Parathyroid adenoma (tissue), 2 donors: ENCODE measurements around the gene SPATA32.
A peak's percentile ranks its signal among the peaks of the same experiment; 100 is the strongest.

Source experiments
- H2AFZ ChIP-seq: fragments of 300-600 bp; sonication (generic); one replicate; pipeline ENCODE4 v1.7.0; 2017; ENCODE audit warnings: antibody characterized with exemption, mild to moderate bottlenecking
- H3K27ac ChIP-seq: fragments of 300-600 bp; sonication (generic); one replicate; pipeline ENCODE4 v1.7.0; 2017
- H3K27me3 ChIP-seq: fragments of 300-600 bp; sonication (generic); one replicate; pipeline ENCODE4 v1.7.0; 2017; ENCODE audit warnings: low read length; ENCODE audit not compliant: control insufficient read depth, insufficient read depth
- H3K36me3 ChIP-seq: fragments of 300-600 bp; sonication (generic); one replicate; pipeline ENCODE4 v1.7.0; 2017; ENCODE audit warnings: low read length; ENCODE audit not compliant: control insufficient read depth, insufficient read depth
- H3K4me1 ChIP-seq: fragments of 300-600 bp; sonication (generic); one replicate; pipeline ENCODE4 v1.7.0; 2017; ENCODE audit warnings: control low read depth
- H3K4me2 ChIP-seq: fragments of 300-600 bp; sonication (generic); one replicate; pipeline ENCODE4 v1.7.0; 2017; ENCODE audit warnings: low read length
- H3K4me3 ChIP-seq: fragments of 300-600 bp; sonication (generic); one replicate; pipeline ENCODE4 v1.7.0; 2017; ENCODE audit warnings: low read depth, low read length
- H3K79me2 ChIP-seq: fragments of 300-600 bp; sonication (generic); one replicate; pipeline ENCODE4 v1.7.0; 2017; ENCODE audit warnings: control low read depth
- H3K9ac ChIP-seq: fragments of 300-600 bp; sonication (generic); one replicate; pipeline ENCODE4 v1.7.0; 2017; ENCODE audit warnings: mild to moderate bottlenecking
- H3K9me3 ChIP-seq: fragments of 300-600 bp; sonication (generic); one replicate; pipeline ENCODE4 v1.7.0; 2017; ENCODE audit warnings: low read length; ENCODE audit not compliant: control insufficient read depth
- TF ChIP-seq, protein P1 (sequence below): fragments of 300-600 bp; sonication (generic); IDR thresholded peaks from one replicate; pipeline ENCODE4 v1.7.0; 2017; ENCODE audit warnings: antibody characterized with exemption, mild to moderate bottlenecking
- donor health status: primary hyperparathyroidism.

The SPATA32 gene

DNA sequence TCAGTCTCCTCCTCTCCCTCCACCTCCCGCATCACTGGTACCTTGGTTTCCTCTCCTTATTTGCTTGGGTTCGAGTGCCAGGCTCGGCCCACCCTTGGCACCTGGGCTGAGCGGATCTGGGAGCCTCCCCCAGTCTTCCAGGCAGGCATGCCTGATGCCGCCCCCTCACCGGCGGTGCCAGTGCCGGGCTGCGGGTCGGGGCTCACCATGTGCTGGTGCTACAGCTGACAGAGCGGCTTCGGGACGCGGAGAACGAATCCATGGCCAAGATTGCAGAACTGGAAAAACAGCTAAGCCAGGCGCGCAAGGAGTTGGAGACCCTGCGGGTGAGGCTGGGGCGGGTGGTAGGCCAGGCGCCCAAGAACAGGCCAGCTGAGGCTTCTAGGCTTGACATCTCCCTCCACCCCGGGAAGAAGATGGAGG lies 21.0 kb downstream of the SPATA32 start:
- Histone ChIP-seq H3K9me3 (no peaks in the 10 kb centered on the region), H3K4me3 (peak overlapping the region; percentile 64), H3K36me3 (no peaks in the 10 kb centered on the region), H3K27me3 (no peaks in the 10 kb centered on the region), H2AFZ (peak overlapping the region; percentile 93), H3K79me2 (no peaks in the 10 kb centered on the region), H3K4me1 (no peaks in the 10 kb centered on the region), H3K4me2 (peak overlapping the region; percentile 91), H3K27ac (peak overlapping the region; percentile 46), H3K9ac (peak overlapping the region; percentile 23)
- TF ChIP-seq, protein P1, sequence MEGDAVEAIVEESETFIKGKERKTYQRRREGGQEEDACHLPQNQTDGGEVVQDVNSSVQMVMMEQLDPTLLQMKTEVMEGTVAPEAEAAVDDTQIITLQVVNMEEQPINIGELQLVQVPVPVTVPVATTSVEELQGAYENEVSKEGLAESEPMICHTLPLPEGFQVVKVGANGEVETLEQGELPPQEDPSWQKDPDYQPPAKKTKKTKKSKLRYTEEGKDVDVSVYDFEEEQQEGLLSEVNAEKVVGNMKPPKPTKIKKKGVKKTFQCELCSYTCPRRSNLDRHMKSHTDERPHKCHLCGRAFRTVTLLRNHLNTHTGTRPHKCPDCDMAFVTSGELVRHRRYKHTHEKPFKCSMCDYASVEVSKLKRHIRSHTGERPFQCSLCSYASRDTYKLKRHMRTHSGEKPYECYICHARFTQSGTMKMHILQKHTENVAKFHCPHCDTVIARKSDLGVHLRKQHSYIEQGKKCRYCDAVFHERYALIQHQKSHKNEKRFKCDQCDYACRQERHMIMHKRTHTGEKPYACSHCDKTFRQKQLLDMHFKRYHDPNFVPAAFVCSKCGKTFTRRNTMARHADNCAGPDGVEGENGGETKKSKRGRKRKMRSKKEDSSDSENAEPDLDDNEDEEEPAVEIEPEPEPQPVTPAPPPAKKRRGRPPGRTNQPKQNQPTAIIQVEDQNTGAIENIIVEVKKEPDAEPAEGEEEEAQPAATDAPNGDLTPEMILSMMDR, result no peak

DNA sequence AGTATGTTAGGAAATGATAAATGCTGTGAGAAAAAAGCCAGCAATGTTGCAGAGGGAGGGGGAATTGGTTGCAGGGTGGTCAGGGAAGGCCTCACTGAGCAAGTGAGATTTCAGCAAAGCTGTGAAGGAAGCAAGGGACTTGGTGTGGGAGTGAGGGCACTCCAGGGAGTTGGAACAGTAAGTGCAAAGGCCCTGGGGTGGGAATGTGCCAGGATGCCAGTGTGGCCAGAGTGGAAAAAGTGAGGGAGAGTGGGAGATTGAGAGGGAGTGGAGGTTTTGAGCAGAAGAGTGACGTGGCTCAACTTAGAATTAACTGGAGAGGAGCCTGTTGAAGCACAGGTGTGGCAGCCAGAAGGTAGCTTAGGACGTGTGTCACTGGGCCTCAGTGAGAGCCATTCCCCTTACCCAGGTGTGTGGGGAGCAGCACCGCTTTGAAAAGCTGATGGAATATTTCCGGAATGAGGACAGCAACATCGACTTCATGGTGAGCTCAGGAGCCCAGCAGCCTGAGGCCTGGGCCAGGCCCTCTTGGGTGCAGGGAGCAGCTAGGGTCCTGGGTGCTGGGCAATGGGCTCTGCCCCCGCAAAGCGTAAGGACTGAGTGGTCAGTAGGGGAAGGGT lies 23.6 kb downstream of the SPATA32 start:
- Histone ChIP-seq H3K4me2 (no peak overlapping the region), H3K9me3 (no peaks in the 10 kb centered on the region), H3K27me3 (no peaks in the 10 kb centered on the region), H3K79me2 (no peaks in the 10 kb centered on the region), H3K9ac (no peak overlapping the region), H3K4me1 (no peaks in the 10 kb centered on the region), H3K36me3 (no peaks in the 10 kb centered on the region), H2AFZ (no peak overlapping the region), H3K4me3 (no peak overlapping the region), H3K27ac (no peak overlapping the region)
- TF ChIP-seq, protein P1, result no peak

DNA sequence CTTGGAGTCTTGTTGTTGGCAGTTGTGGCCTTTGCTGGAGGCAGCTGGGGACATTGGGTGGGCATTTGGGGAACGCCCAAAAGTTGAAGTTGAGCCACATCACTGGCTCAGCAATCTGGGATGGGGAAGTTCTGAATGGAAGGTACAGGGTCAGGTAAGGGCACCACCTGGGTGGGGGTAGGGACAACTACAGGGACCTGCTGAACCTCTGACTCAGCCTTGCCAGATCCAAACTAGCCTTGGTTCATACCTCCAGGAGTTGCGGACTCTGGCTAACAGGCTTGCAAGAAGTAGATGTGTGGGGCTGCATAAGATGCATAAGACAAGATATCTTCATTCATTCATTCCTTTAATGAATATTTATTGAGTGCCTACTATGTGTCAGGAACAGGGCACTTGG lies 24.2 kb downstream of the SPATA32 start:
- Histone ChIP-seq H2AFZ (no peak overlapping the region), H3K4me2 (no peak overlapping the region), H3K79me2 (no peaks in the 10 kb centered on the region), H3K27me3 (no peaks in the 10 kb centered on the region), H3K4me1 (no peaks in the 10 kb centered on the region), H3K9ac (no peak overlapping the region), H3K4me3 (no peak overlapping the region), H3K9me3 (no peaks in the 10 kb centered on the region), H3K36me3 (no peaks in the 10 kb centered on the region), H3K27ac (no peak overlapping the region)
- TF ChIP-seq, protein P1, result no peak

DNA sequence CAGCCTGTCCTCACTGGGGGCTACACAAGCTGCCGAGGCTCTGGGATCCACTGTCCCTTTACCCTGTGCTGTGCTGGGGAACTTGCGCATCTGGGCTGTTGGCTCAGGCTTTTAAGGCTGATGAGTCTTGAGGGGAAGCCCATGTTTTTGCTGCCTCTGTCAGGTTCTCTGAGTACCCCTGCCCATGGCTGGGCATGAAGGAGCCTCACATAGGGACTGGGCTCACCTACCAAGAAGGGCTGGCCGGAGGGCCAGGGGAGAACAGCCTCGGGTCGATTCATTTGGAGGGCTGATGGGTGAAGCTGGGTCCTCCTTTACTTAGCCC lies 25.6 kb downstream of the SPATA32 start:
- Histone ChIP-seq H3K27me3 (no peaks in the 10 kb centered on the region), H3K36me3 (no peaks in the 10 kb centered on the region), H2AFZ (no peak overlapping the region), H3K79me2 (no peaks in the 10 kb centered on the region), H3K27ac (no peak overlapping the region), H3K4me3 (no peak overlapping the region), H3K9me3 (no peaks in the 10 kb centered on the region), H3K4me1 (no peaks in the 10 kb centered on the region), H3K9ac (no peak overlapping the region), H3K4me2 (no peak overlapping the region)
- TF ChIP-seq, protein P1, result no peak
